Heart left ventricle (tissue), 13 donors: Measurements from ENCODE around the gene ADAD1.

Experiments used
- POLR2A ChIP-seq, 2 donors: fragments of 450-650 bp; IDR thresholded peaks; one replicate each; pipeline ENCODE4 v1.6.1; 2017; ENCODE audit warnings: antibody characterized with exemption in 2 of 2, mild to moderate bottlenecking in 2 of 2, moderate library complexity in 2 of 2
- TF ChIP-seq, protein P1 (sequence below), 12 donors: fragments of 200-600 bp; sonication (generic) in 4 of 12; IDR thresholded peaks; one replicate each; pipeline versions ENCODE4 v1.5.0 to v1.8.0; 2018 to 2022; ENCODE audit warnings: antibody characterized with exemption in 12 of 12, mild to moderate bottlenecking in 5 of 12
- donor health status: ischemic (EF 13 %, LVEDD 7.1; RV severe dilation, severe dysfunction).
- donor health status: DM: no; HTN: yes; CAD: no.
- donor health status: DM: no; HTN: no; CAD: no.
- donor health status: ischemic (EF 25% LVEDD 6.9; RV normal size, moderate dysfunction).
- donor health status: ischemic (EF 25% LVEDD 5.7; RV mildly dilated, moderate dysfunction).
- donor health status: ischemic (EF 35%, LVEDD 5.7; RV mildly dilated, moderate dysfunction).
- donor health status: nonischemic (EF 11% LVEDD 7.7; RV severe dilation, severe dysfunction).
- donor health status: DM: yes; HTN: yes; CAD: no.
- donor health status: PGD.
- donor health status: ischemic (EF 29% LVEDD 5.4; RV normal size, mild dysfunction).
- donor health status: nonischemic (EF 23%, LVEDD 6.1; RV moderate dilation, normal function).

DNA sequence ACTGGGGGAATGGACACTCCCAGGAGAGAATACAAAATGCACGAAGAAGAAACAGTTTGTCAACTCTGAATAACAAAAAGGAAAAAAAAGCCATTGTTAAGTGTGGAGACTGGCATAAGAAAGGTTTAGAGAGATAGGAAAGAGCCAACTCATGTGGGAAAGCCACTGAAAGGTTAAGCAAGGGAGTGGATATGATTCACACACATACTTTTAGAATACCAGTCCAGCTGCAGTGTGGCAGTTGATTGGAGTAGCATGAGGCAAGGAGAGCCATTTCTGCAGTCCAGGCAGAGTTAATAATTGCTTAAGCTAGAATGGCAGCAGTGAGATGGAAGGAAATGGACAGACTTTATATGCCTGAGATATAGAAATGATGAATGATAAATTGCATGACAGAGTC lies 36.9 kb upstream of the ADAD1 start:
- TF ChIP-seq, protein P1, sequence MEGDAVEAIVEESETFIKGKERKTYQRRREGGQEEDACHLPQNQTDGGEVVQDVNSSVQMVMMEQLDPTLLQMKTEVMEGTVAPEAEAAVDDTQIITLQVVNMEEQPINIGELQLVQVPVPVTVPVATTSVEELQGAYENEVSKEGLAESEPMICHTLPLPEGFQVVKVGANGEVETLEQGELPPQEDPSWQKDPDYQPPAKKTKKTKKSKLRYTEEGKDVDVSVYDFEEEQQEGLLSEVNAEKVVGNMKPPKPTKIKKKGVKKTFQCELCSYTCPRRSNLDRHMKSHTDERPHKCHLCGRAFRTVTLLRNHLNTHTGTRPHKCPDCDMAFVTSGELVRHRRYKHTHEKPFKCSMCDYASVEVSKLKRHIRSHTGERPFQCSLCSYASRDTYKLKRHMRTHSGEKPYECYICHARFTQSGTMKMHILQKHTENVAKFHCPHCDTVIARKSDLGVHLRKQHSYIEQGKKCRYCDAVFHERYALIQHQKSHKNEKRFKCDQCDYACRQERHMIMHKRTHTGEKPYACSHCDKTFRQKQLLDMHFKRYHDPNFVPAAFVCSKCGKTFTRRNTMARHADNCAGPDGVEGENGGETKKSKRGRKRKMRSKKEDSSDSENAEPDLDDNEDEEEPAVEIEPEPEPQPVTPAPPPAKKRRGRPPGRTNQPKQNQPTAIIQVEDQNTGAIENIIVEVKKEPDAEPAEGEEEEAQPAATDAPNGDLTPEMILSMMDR (IDR thresholded peaks at IDR 0.05): no peak
- TF ChIP-seq POLR2A (IDR thresholded peaks at IDR 0.05): no peak
